ENCODE data around the gene SPEM3.

The SPEM3 gene

DNA sequence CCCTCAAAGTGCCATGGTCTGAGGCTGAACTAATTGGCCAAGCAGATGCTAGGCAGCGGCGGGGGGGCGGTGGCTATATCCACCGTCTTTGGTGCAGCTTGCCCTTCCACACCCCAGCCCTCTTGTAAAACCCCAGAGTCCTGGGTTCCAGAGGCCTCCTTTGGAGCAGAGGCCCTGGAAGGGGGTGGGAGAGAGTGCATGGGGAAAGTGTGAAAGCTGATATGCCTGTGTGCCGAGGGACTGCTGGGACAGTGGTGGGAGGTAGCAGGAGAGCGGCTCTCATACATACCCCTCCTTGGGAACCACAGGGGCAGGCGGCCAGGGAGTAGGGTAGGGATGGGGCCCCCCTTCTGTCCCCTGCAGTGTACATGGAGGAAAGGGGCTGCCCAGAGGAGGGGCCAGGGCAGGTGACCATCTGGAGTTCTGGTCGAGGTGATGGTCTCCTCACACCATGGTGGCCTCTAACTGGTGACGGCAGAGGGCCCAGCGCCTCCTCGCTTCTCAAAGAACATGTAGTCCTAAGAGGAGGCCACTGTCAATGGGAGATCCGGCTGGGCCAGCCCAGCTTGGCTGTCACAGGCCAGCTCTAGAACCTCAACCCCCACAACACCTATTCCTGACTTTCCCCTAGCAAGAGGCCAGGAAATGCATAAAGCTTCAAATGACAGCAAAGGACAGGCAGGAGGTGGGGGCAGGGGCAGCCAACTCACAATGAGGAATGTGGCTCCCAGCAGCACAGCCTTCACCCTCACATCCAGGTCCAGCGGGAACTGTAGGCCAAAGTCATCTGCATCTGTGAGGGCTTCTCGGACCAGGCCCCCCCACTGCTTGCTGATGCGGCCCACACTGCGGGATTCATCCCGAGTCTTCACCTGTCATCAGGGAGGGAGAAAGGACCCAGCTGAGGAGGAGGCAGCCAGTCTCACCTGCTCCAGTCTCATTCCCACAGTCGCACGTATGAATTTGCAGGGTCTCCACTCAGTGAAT is 38.4 kb upstream of the SPEM3 start:
- no peaks in the 10 kb centered on the region for H3K36me3 ChIP-seq (ENCODE audit: insufficient read depth, low read length)
- no peak overlapping the region for H3K9ac ChIP-seq (ENCODE audit: low read depth, low read length, poor library complexity, severe bottlenecking)
- no peak overlapping the region for H3K4me3 ChIP-seq (ENCODE audit: low read length, poor library complexity, severe bottlenecking)
- no peak for TF ChIP-seq EZH2phosphoT487 (IDR thresholded peaks at IDR 0.05; ENCODE audit: borderline replicate concordance)
- TF ChIP-seq, protein P1, sequence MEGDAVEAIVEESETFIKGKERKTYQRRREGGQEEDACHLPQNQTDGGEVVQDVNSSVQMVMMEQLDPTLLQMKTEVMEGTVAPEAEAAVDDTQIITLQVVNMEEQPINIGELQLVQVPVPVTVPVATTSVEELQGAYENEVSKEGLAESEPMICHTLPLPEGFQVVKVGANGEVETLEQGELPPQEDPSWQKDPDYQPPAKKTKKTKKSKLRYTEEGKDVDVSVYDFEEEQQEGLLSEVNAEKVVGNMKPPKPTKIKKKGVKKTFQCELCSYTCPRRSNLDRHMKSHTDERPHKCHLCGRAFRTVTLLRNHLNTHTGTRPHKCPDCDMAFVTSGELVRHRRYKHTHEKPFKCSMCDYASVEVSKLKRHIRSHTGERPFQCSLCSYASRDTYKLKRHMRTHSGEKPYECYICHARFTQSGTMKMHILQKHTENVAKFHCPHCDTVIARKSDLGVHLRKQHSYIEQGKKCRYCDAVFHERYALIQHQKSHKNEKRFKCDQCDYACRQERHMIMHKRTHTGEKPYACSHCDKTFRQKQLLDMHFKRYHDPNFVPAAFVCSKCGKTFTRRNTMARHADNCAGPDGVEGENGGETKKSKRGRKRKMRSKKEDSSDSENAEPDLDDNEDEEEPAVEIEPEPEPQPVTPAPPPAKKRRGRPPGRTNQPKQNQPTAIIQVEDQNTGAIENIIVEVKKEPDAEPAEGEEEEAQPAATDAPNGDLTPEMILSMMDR (conservative IDR thresholded peaks at IDR 0.05; ENCODE audit: low read length) = no peak
- H3K79me2 ChIP-seq (ENCODE audit: insufficient read depth, low read length) = no peaks in the 10 kb centered on the region
- no peaks in the 10 kb centered on the region for H3F3A ChIP-seq (ENCODE audit: low read depth)
- peaks cover 14% of the 10 kb centered on the region for H3K4me1 ChIP-seq (ENCODE audit: insufficient read depth, low read length, poor library complexity, severe bottlenecking)
- H3K27me3 ChIP-seq (ENCODE audit: insufficient read depth, low read length, poor library complexity, severe bottlenecking) = no peaks in the 10 kb centered on the region
- H4K20me1 ChIP-seq (ENCODE audit: insufficient read depth, low read length, poor library complexity, severe bottlenecking) = no peaks in the 10 kb centered on the region
- no peak overlapping the region for H2AFZ ChIP-seq (ENCODE audit: low read length)
- no peak overlapping the region for H3K4me2 ChIP-seq (ENCODE audit: low read depth, low read length, poor library complexity, severe bottlenecking)
- H3K9me3 ChIP-seq (ENCODE audit: insufficient read depth, low read depth, low read length) = no peaks in the 10 kb centered on the region
- H3K9me2 ChIP-seq (replicated peaks; ENCODE audit: low read depth, low read length) = no peaks in the 10 kb centered on the region

DNA sequence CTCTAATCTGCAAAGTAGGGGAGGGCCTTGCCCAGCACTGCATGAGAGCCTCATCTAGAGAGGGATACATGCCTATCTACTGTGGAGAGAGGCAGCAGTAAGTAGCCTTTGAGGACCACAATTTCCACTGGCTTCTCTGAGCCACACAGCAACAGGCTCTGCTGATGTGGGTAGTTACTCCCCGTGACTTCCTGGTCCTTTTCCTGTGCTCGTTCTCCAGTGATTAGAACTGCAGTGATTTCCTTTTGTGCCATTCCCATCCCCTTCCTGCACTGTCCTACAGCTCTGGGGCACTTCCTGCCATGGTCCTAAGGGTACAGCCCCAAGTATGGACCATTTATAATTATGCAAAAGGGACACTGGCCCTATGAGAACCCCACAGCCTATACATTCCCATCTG is 37.4 kb upstream of the SPEM3 start:
- Histone ChIP-seq H3F3A (ENCODE audit: low read depth) (no peaks in the 10 kb centered on the region), H3K9me2 (replicated peaks; ENCODE audit: low read depth, low read length) (no peaks in the 10 kb centered on the region), H3K79me2 (ENCODE audit: insufficient read depth, low read length) (no peaks in the 10 kb centered on the region), H3K9me3 (ENCODE audit: insufficient read depth, low read depth, low read length) (no peaks in the 10 kb centered on the region), H3K4me1 (ENCODE audit: insufficient read depth, low read length, poor library complexity, severe bottlenecking) (peaks cover 14% of the 10 kb centered on the region), H4K20me1 (ENCODE audit: insufficient read depth, low read length, poor library complexity, severe bottlenecking) (no peaks in the 10 kb centered on the region), H3K36me3 (ENCODE audit: insufficient read depth, low read length) (no peaks in the 10 kb centered on the region), H3K27me3 (ENCODE audit: insufficient read depth, low read length, poor library complexity, severe bottlenecking) (no peaks in the 10 kb centered on the region), H3K4me2 (ENCODE audit: low read depth, low read length, poor library complexity, severe bottlenecking) (no peak overlapping the region), H3K9ac (ENCODE audit: low read depth, low read length, poor library complexity, severe bottlenecking) (no peak overlapping the region), H3K4me3 (ENCODE audit: low read length, poor library complexity, severe bottlenecking) (no peak overlapping the region), H2AFZ (ENCODE audit: low read length) (no peak overlapping the region)
- no peak for TF ChIP-seq EZH2phosphoT487 (IDR thresholded peaks at IDR 0.05; ENCODE audit: borderline replicate concordance)
- TF ChIP-seq, protein P1 (conservative IDR thresholded peaks at IDR 0.05; ENCODE audit: low read length) = no peak

DNA sequence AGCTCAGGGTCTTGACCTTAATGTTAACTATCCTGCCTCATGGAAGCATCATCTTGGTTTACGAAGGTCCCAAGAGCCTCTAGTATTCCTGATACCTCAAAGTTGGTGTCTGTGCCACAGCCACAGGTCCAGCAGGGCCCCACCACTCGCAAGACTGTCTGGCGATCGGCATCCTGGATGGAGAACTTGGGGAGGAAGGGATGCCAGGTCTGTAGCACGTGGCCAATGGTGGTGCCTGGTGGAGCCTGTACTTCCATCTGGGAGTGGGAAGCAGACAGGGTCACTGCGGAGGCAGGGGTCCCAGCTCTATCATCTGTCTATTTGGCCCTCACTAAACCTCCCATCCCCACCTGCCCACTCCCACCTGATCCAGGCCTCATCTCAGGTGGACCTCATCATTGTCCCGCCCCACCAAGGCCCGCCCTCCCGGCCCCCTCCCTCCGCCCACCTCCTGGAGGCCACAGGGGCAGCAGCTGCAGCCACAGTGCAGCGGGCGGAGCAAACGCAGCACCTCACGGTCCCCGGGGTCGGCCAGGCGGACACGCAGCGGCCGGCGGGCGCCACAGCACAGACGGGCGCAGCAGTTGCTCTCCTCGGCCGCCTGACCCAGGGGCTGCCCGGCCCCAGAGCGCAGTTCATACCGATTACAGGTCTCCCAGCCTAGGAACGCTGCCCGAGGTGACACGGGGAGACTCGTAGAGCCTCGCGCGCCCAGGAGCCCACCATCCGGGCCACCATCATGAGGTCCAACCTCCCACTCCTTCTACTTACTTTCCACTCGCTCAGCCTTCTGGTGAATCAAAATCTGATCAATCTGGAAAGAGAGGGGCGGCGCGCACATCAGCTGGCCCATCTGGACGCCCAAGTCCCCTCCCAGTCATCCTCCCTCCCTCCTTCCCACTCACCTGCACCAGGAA is 35.7 kb upstream of the SPEM3 start:
- Histone ChIP-seq H3K36me3 (ENCODE audit: insufficient read depth, low read length) (no peaks in the 10 kb centered on the region), H3K4me1 (ENCODE audit: insufficient read depth, low read length, poor library complexity, severe bottlenecking) (peaks cover 14% of the 10 kb centered on the region), H3K9me3 (ENCODE audit: insufficient read depth, low read depth, low read length) (no peaks in the 10 kb centered on the region), H3K4me2 (ENCODE audit: low read depth, low read length, poor library complexity, severe bottlenecking) (peak overlapping the region; percentile 90), H3K4me3 (ENCODE audit: low read length, poor library complexity, severe bottlenecking) (peak overlapping the region; percentile 74), H2AFZ (ENCODE audit: low read length) (no peak overlapping the region), H3K27me3 (ENCODE audit: insufficient read depth, low read length, poor library complexity, severe bottlenecking) (no peaks in the 10 kb centered on the region), H3K79me2 (ENCODE audit: insufficient read depth, low read length) (no peaks in the 10 kb centered on the region), H4K20me1 (ENCODE audit: insufficient read depth, low read length, poor library complexity, severe bottlenecking) (no peaks in the 10 kb centered on the region), H3F3A (ENCODE audit: low read depth) (no peaks in the 10 kb centered on the region), H3K9ac (ENCODE audit: low read depth, low read length, poor library complexity, severe bottlenecking) (no peak overlapping the region), H3K9me2 (replicated peaks; ENCODE audit: low read depth, low read length) (no peaks in the 10 kb centered on the region)
- TF ChIP-seq, protein P1 (conservative IDR thresholded peaks at IDR 0.05; ENCODE audit: low read length) = no peak
